ENCODE measurements around the gene LLGL1. TPM values are rescaled to one million over a fixed set of nuclear protein-coding genes. Genes with fewer than 3 reads are reported as not detected.

LLGL1 gene
- total and polyA plus RNA-seq, 10 of the 15 experiments (the other 5 are each of a cell fraction or from before 2014, with no cell fraction given): 0.02 to 9.2 (median 2.5) TPM

GRCh38 chr17:18238299-18238698 is 12.9 kb downstream of the LLGL1 start:
- no peaks in the 10 kb centered on the region for H3K79me2 ChIP-seq (ENCODE audit: control insufficient read depth, insufficient read depth, low read length)
- ChIA-PET CTCF (no interaction called here), RAD21 (ENCODE audit: unreplicated experiment) (no interaction called here), SMC1A (ENCODE audit: uncharacterized antibody, unreplicated experiment) (no interaction called here), POLR2A (no interaction called here)
- ATAC-seq (no peak), DNase-seq (ENCODE audit: low read depth, low spot score) (no peak), FAIRE-seq (no peak)
- TF ChIP-seq SMC3 (IDR thresholded peaks at IDR 0.05; ENCODE audit: borderline replicate concordance, low read length) (no peak), TCF12 (IDR thresholded peaks at IDR 0.05; ENCODE audit: low read depth, low read length) (no peak), ZBED1 (IDR thresholded peaks at IDR 0.05; ENCODE audit: borderline replicate concordance) (no peak), NR2C1 (IDR thresholded peaks at IDR 0.05) (no peak), USF2 (IDR thresholded peaks at IDR 0.05; ENCODE audit: borderline replicate concordance, low read depth, low read length) (no peak), CTCF (IDR thresholded peaks at IDR 0.05 in 2 of 3, conservative IDR thresholded peaks at IDR 0.05 in 1 of 3; ENCODE audit: control insufficient read depth in 2 of 3, extremely low read depth in 1 of 3, insufficient read depth in 1 of 3, low read depth in 3 of 3, low read length in 3 of 3) (no peak)
- BruUV-seq (replicated peaks): no TSS peak
- H4K20me1 ChIP-seq (ENCODE audit: control insufficient read depth, insufficient read depth): no peaks in the 10 kb centered on the region
- H3K27me3 ChIP-seq (replicated peaks in 1 of 2; ENCODE audit: control insufficient read depth in 2 of 2, insufficient read depth in 2 of 2, low read length in 1 of 2): no peaks in the 10 kb centered on the region
- H3K4me1 ChIP-seq (ENCODE audit: control insufficient read depth, insufficient read depth, low read length): no peaks in the 10 kb centered on the region
- 75% methylated on average over 16 of the region's 18 CpGs for WGBS (ENCODE audit: insufficient coverage, insufficient replicate concordance, low lambda C conversion rate, missing lambda C conversion rate)
- H3K4me2 ChIP-seq (ENCODE audit: control insufficient read depth, insufficient read depth): no peak overlapping the region
- H3K27ac ChIP-seq (ENCODE audit: control insufficient read depth, insufficient read depth): no peak overlapping the region
- in situ Hi-C loops (cut with MboI): no loop called here
- intact Hi-C loops (cut with micrococcal nuclease; ENCODE audit: unreplicated experiment): no loop called here
- no peak overlapping the region for H3K9ac ChIP-seq (ENCODE audit: control insufficient read depth, insufficient read depth, low read length)
- no peaks in the 10 kb centered on the region for H3K36me3 ChIP-seq (ENCODE audit: control insufficient read depth in 2 of 2, insufficient read depth in 2 of 2, low read length in 1 of 2)
- no peaks in the 10 kb centered on the region for H3K9me3 ChIP-seq (replicated peaks; ENCODE audit: control insufficient read depth, insufficient read depth, low read length)
- no peak overlapping the region for H2AFZ ChIP-seq (ENCODE audit: control insufficient read depth, low read depth, low read length)
- no peak overlapping the region for H3K4me3 ChIP-seq

All from GM12878 (cell line).